Smooth muscle cell (in vitro differentiated cells): ENCODE results near the gene TRPC4. TPM values are rescaled to one million over a fixed set of nuclear protein-coding genes. Genes with fewer than 3 reads are reported as not detected.
A peak's percentile ranks its signal among the peaks of the same experiment; 100 is the strongest.

ENCODE experiments used
- DNase-seq: peaks from one replicate; lab custom pipeline; 2025; ENCODE audit not compliant: unreplicated experiment; lab: John Stamatoyannopoulos, UW
- H2AFZ ChIP-seq: fragments of 200-600 bp; sonication (generic); 2 replicates; pipeline ENCODE4 v1.6.0; 2016; ENCODE audit warnings: antibody characterized with exemption, low read depth, mild to moderate bottlenecking
- H3F3A ChIP-seq: fragments of 200-600 bp; sonication (generic); 2 replicates; pipeline ENCODE4 v1.6.0; 2017; ENCODE audit warnings: antibody characterized with exemption, low read depth
- H3K27ac ChIP-seq: fragments of 200-600 bp; sonication (generic); 2 replicates; pipeline ENCODE4 v1.5.1; 2016; ENCODE audit warnings: low read depth, mild to moderate bottlenecking
- H3K27me3 ChIP-seq: fragments of 200-600 bp; sonication (generic); 2 replicates; pipeline ENCODE4 v1.6.1; 2016; ENCODE audit warnings: low read depth, mild to moderate bottlenecking
- H3K36me3 ChIP-seq: fragments of 200-600 bp; sonication (generic); 2 replicates; pipeline ENCODE4 v1.5.1; 2016; ENCODE audit warnings: low read depth
- H3K4me1 ChIP-seq: fragments of 200-600 bp; sonication (generic); 2 replicates; pipeline ENCODE4 v1.5.1; 2016; ENCODE audit warnings: low read depth
- H3K4me2 ChIP-seq: fragments of 200-600 bp; sonication (generic); 2 replicates; pipeline ENCODE4 v1.6.0; 2016; ENCODE audit warnings: mild to moderate bottlenecking
- H3K4me3 ChIP-seq: fragments of 200-600 bp; sonication (generic); 2 replicates; pipeline ENCODE4 v1.5.1; 2016; ENCODE audit warnings: mild to moderate bottlenecking
- H3K79me2 ChIP-seq: fragments of 200-600 bp; sonication (generic); 2 replicates; pipeline ENCODE4 v1.6.0; 2016; ENCODE audit warnings: low read depth, mild to moderate bottlenecking
- H3K9ac ChIP-seq: fragments of 200-600 bp; sonication (generic); 2 replicates; pipeline ENCODE4 v1.6.0; 2016; ENCODE audit warnings: low read depth
- H3K9me3 ChIP-seq: fragments of 200-600 bp; sonication (generic); replicated peaks from 2 replicates; pipeline ENCODE4 v1.5.1; 2016; ENCODE audit warnings: low read depth
- H4K20me1 ChIP-seq: fragments of 200-600 bp; sonication (generic); 2 replicates; pipeline ENCODE4 v1.6.0; 2016; ENCODE audit warnings: low read depth
- CTCF ChIP-seq: fragments of 200-600 bp; sonication (generic); IDR thresholded peaks from 2 replicates; pipeline ENCODE4 v1.5.1; 2017; ENCODE audit warnings: borderline replicate concordance, mild to moderate bottlenecking, antibody characterized with exemption; ENCODE audit not compliant: insufficient read depth, poor library complexity, severe bottlenecking
- WGBS: methylation state at CpG from one replicate; pipeline ENCODE4 v1.1.7; 2016; ENCODE audit warnings: low lambda C conversion rate; 5-methylcytosine and 5-hydroxymethylcytosine counted together
- polyA plus RNA-seq: library from polyadenylated mRNA; unstranded; fragments of >200 nt; fragmentation: Nextera tagmentation; extraction: Ambion mirVana; gene quantifications from 2 replicates; pipeline ENCODE4 v1.2.1, GENCODE V29; 2016
- total RNA-seq: library from RNA; depleted of rRNA; stranded (reverse); fragments of >200 nt; gene quantifications from 2 replicates; pipeline ENCODE4 v1.2.3, GENCODE V29; 2014

The TRPC4 gene
- total and polyA plus RNA-seq, 2 experiments from 2014 or later: 0.09 TPM; not detected in 1

- TF ChIP-seq CTCF: no peak
- H3K27ac ChIP-seq: no peak overlapping the region
- no peak overlapping the region for H3K4me2 ChIP-seq
- no peaks in the 10 kb centered on the region for H3K36me3 ChIP-seq
- no peaks in the 10 kb centered on the region for H3K9me3 ChIP-seq
- H3F3A ChIP-seq: no peaks in the 10 kb centered on the region
- DNase-seq: no peak
- peaks cover 9% of the 10 kb centered on the region for H3K4me1 ChIP-seq
- no peak overlapping the region for H3K4me3 ChIP-seq
- no peaks in the 10 kb centered on the region for H4K20me1 ChIP-seq
- H3K79me2 ChIP-seq: no peaks in the 10 kb centered on the region
- H3K27me3 ChIP-seq: no peaks in the 10 kb centered on the region
- H3K9ac ChIP-seq: no peak overlapping the region
- no peak overlapping the region for H2AFZ ChIP-seq
Observed at GRCh38 chr13:37648609-37649008, 221.0 kb downstream of the TRPC4 start.

- no peak for DNase-seq
- Histone ChIP-seq H3K4me2 (no peak overlapping the region), H2AFZ (peak overlapping the region; percentile 41), H3K27ac (no peak overlapping the region), H3K27me3 (no peaks in the 10 kb centered on the region), H4K20me1 (no peaks in the 10 kb centered on the region), H3K36me3 (no peaks in the 10 kb centered on the region), H3K4me3 (no peak overlapping the region), H3F3A (no peaks in the 10 kb centered on the region), H3K79me2 (no peaks in the 10 kb centered on the region), H3K4me1 (peaks cover 9% of the 10 kb centered on the region), H3K9ac (no peak overlapping the region), H3K9me3 (no peaks in the 10 kb centered on the region)
- WGBS: 46% methylated on average over 5 of the region's 5 CpGs
- TF ChIP-seq CTCF: no peak
Observed at GRCh38 chr13:37647031-37647650, 222.4 kb downstream of the TRPC4 start.

GRCh38 chr13:37646531-37646930 lies 223.0 kb downstream of the TRPC4 start:
- Histone ChIP-seq H3K4me2 (no peak overlapping the region), H3K27me3 (no peaks in the 10 kb centered on the region), H3K79me2 (no peaks in the 10 kb centered on the region), H3K36me3 (no peaks in the 10 kb centered on the region), H3K27ac (no peak overlapping the region), H4K20me1 (no peaks in the 10 kb centered on the region), H3F3A (no peaks in the 10 kb centered on the region), H3K4me3 (no peak overlapping the region), H2AFZ (peak overlapping the region; percentile 41), H3K4me1 (peaks cover 9% of the 10 kb centered on the region), H3K9me3 (no peaks in the 10 kb centered on the region), H3K9ac (no peak overlapping the region)
- WGBS: 72% methylated on average over 3 of the region's 3 CpGs
- no peak for DNase-seq
- TF ChIP-seq CTCF: no peak

DNA sequence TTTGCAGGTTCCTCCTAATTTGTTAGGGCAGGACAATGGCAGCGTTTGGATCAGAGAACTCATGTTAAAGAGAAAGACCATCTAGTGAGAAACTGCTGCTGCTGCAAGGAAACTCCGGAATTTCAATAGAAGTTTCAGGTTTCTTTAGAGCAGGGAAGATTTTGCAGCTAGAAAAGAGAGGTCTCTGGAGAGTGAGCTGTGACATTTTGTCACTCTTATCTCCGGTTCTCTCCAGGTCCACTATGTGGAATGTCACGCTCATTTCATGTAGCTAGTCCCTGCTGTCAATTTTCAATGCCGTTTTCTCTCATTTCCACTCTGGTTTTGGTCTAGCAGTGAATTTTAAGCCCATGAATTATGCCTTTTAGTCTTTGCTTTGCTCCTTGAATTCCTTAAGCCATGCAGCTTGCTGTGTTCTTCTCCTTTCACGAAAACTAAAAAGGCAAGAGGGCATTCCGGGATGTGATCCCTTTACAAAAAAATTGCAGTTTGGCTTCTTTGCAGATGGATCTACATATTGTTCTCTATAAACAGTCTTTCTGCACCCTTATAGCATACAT lies 224.3 kb downstream of the TRPC4 start:
- Histone ChIP-seq H3F3A (no peaks in the 10 kb centered on the region), H3K4me1 (peaks cover 15% of the 10 kb centered on the region), H3K4me2 (peak overlapping the region; percentile 30), H3K9me3 (no peaks in the 10 kb centered on the region), H3K9ac (no peak overlapping the region), H2AFZ (peak overlapping the region; percentile 90), H3K36me3 (no peaks in the 10 kb centered on the region), H3K27me3 (no peaks in the 10 kb centered on the region), H3K27ac (no peak overlapping the region), H3K4me3 (no peak overlapping the region), H4K20me1 (no peaks in the 10 kb centered on the region), H3K79me2 (no peaks in the 10 kb centered on the region)
- TF ChIP-seq CTCF: no peak
- WGBS: 64% methylated on average over 7 of the region's 7 CpGs
- no peak for DNase-seq
